Right atrium auricular region (tissue), 2 donors: Measurements from ENCODE around the gene ARHGAP11A. TPM values are rescaled to one million over a fixed set of nuclear protein-coding genes. Genes with fewer than 3 reads are reported as not detected.

Experiments used
- DNase-seq: peaks from one replicate; pipeline ENCODE4 v3.0.0-alpha.2; 2019; ENCODE audit warnings: low spot score
- H3K27ac ChIP-seq, 2 donors: fragments of 200-600 bp; sonication (generic); 1 replicate in 1 of 2; 2 replicates in 1 of 2; pipeline ENCODE4 v1.5.1; 2016 to 2019
- H3K27me3 ChIP-seq, 2 donors: fragments of 200-600 bp; sonication (generic); one replicate each; pipeline versions ENCODE4 v1.5.1 to v1.6.0; 2017 to 2019
- H3K36me3 ChIP-seq: fragments of 200-600 bp; sonication (generic); one replicate; pipeline ENCODE4 v1.5.1; 2016
- H3K4me1 ChIP-seq, 2 donors: fragments of 200-600 bp; sonication (generic); one replicate each; pipeline versions ENCODE4 v1.5.1 to v1.6.0; 2017 to 2019
- H3K4me3 ChIP-seq, 2 donors: fragments of 200-600 bp; sonication (generic); 1 replicate in 1 of 2; 2 replicates in 1 of 2; pipeline ENCODE4 v1.5.1; 2017 to 2019; ENCODE audit warnings: mild to moderate bottlenecking in 1 of 2, moderate library complexity in 1 of 2
- H3K9me3 ChIP-seq, 2 donors: fragments of 200-600 bp; sonication (generic); one replicate each; pipeline ENCODE4 v1.5.1; 2019
- CTCF ChIP-seq, 2 donors: fragments of 200-600 bp; sonication (generic); IDR thresholded peaks; one replicate each; pipeline ENCODE4 v1.5.1; 2019; ENCODE audit warnings: antibody characterized with exemption in 2 of 2
- total RNA-seq, 2 donors: library from RNA; depleted of rRNA; stranded (reverse); fragments of >200 nt; gene quantifications; one replicate each; pipeline ENCODE4 v1.1.0, GENCODE V29; 2016

The ARHGAP11A gene
- total RNA-seq, 2 donors from 2014 or later = 1.0 to 2.3 TPM

- TF ChIP-seq CTCF (IDR thresholded peaks at IDR 0.05) = no peak
- Histone ChIP-seq H3K9me3 (no peaks in the 10 kb centered on the region), H3K27ac (no peak overlapping the region), H3K27me3 (no peaks in the 10 kb centered on the region), H3K4me3 (no peak overlapping the region), H3K4me1 (no peaks in the 10 kb centered on the region), H3K36me3 (no peaks in the 10 kb centered on the region)
- no peak for DNase-seq
These were observed 56.3 kb downstream of the ARHGAP11A start for GRCh38 chr15:32671339-32672325.

GRCh38 chr15:32674681-32675080 is 59.4 kb downstream of the ARHGAP11A start:
- no peaks in the 10 kb centered on the region for H3K36me3 ChIP-seq
- no peak overlapping the region for H3K27ac ChIP-seq
- TF ChIP-seq CTCF (IDR thresholded peaks at IDR 0.05) = no peak
- H3K4me1 ChIP-seq = no peaks in the 10 kb centered on the region
- no peaks in the 10 kb centered on the region for H3K27me3 ChIP-seq
- no peaks in the 10 kb centered on the region for H3K9me3 ChIP-seq
- H3K4me3 ChIP-seq = no peak overlapping the region
- no peak for DNase-seq

- TF ChIP-seq CTCF (IDR thresholded peaks at IDR 0.05) = no peak
- no peak overlapping the region for H3K27ac ChIP-seq
- no peaks in the 10 kb centered on the region for H3K36me3 ChIP-seq
- H3K4me3 ChIP-seq = no peak overlapping the region
- DNase-seq = no peak
- H3K4me1 ChIP-seq = no peaks in the 10 kb centered on the region
- no peaks in the 10 kb centered on the region for H3K9me3 ChIP-seq
- H3K27me3 ChIP-seq = no peaks in the 10 kb centered on the region
These were observed 60.2 kb downstream of the ARHGAP11A start for GRCh38 chr15:32675466-32675865.

- Histone ChIP-seq H3K36me3 (no peaks in the 10 kb centered on the region), H3K9me3 (no peaks in the 10 kb centered on the region), H3K27ac (no peak overlapping the region), H3K4me1 (no peaks in the 10 kb centered on the region), H3K4me3 (no peak overlapping the region), H3K27me3 (no peaks in the 10 kb centered on the region)
- no peak for TF ChIP-seq CTCF (IDR thresholded peaks at IDR 0.05)
- no peak for DNase-seq
These were observed 60.9 kb downstream of the ARHGAP11A start for GRCh38 chr15:32676169-32676568.

- Histone ChIP-seq H3K36me3 (no peaks in the 10 kb centered on the region), H3K4me3 (no peak overlapping the region), H3K4me1 (no peaks in the 10 kb centered on the region), H3K27ac (no peak overlapping the region), H3K27me3 (no peaks in the 10 kb centered on the region), H3K9me3 (no peaks in the 10 kb centered on the region)
- DNase-seq = no peak
- no peak for TF ChIP-seq CTCF (IDR thresholded peaks at IDR 0.05)
These were observed 62.0 kb downstream of the ARHGAP11A start for GRCh38 chr15:32677238-32677750.
